BLaER1 (cell line): ENCODE data around the gene CCDC92.

Experiments used
- H3K27ac ChIP-seq: shearing (Covaris generic); formaldehyde crosslinking; 2 replicates; pipeline ENCODE4 v1.8.1; 2022
- H3K27me3 ChIP-seq: shearing (Covaris generic); formaldehyde crosslinking; 2 replicates; pipeline ENCODE4 v1.8.1; 2022
- H3K36me3 ChIP-seq: shearing (Covaris generic); formaldehyde crosslinking; 2 replicates; pipeline ENCODE4 v1.8.1; 2022
- H3K4me1 ChIP-seq: shearing (Covaris generic); formaldehyde crosslinking; 2 replicates; pipeline ENCODE4 v1.8.1; 2022
- H3K4me2 ChIP-seq: shearing (Covaris generic); formaldehyde crosslinking; 2 replicates; pipeline ENCODE4 v1.8.1; 2022
- H3K4me3 ChIP-seq: shearing (Covaris generic); formaldehyde crosslinking; 2 replicates; pipeline ENCODE4 v1.8.1; 2022
- H3K9ac ChIP-seq: shearing (Covaris generic); formaldehyde crosslinking; 2 replicates; pipeline ENCODE4 v1.8.1; 2022
- H3K9me3 ChIP-seq: shearing (Covaris generic); formaldehyde crosslinking; 2 replicates; pipeline ENCODE4 v1.8.1; 2022
- H4K20me1 ChIP-seq: shearing (Covaris generic); formaldehyde crosslinking; 2 replicates; pipeline ENCODE4 v1.8.1; 2022
- Cebpa-rat ChIP-seq: shearing (Covaris generic); IDR thresholded peaks from 2 replicates; pipeline ENCODE4 v1.8.1; 2022

Gene CCDC92

DNA sequence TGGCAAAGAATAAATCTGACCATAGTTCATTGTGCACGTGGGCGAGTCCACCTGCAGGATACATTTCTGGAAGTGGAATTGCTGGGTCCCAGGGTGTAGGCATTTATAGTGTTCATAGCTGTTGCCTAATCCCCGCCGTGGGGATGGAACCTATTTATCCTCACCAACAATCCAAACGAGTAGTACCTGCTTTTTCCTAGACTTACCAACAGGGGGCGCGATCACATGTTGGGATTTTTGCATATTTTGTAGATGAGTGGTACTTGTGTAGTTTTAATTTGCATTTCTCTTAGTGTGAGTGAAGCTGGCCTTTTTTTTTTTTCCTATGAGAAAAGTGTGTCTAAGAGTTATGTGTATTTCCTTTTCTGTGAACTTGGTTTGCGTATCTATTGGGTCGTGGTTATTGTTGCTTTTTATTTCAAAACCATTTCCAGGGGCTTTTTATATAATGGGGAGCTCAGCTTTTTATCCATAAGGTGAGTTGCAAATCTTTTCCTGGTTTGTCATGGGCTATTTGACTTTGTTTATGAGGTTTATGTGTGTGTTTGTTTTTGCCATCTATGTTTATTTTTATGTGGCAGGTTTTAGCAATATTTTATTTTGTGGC is 67.2 kb downstream of the CCDC92 start:
- Histone ChIP-seq H3K4me1 (peaks cover 24% of the 10 kb centered on the region), H3K27ac (no peak overlapping the region), H3K4me3 (no peak overlapping the region), H3K4me2 (no peak overlapping the region), H3K9me3 (no peaks in the 10 kb centered on the region), H3K27me3 (no peaks in the 10 kb centered on the region), H4K20me1 (no peaks in the 10 kb centered on the region), H3K36me3 (no peaks in the 10 kb centered on the region), H3K9ac (no peak overlapping the region)
- no peak for TF ChIP-seq Cebpa-rat

GRCh38 chr12:123903301-123904065 is 69.1 kb downstream of the CCDC92 start:
- Histone ChIP-seq H3K27me3 (no peaks in the 10 kb centered on the region), H4K20me1 (no peaks in the 10 kb centered on the region), H3K36me3 (no peaks in the 10 kb centered on the region), H3K4me1 (peaks cover 16% of the 10 kb centered on the region), H3K9me3 (no peaks in the 10 kb centered on the region), H3K4me3 (no peak overlapping the region), H3K27ac (no peak overlapping the region), H3K9ac (no peak overlapping the region), H3K4me2 (no peak overlapping the region)
- no peak for TF ChIP-seq Cebpa-rat

DNA sequence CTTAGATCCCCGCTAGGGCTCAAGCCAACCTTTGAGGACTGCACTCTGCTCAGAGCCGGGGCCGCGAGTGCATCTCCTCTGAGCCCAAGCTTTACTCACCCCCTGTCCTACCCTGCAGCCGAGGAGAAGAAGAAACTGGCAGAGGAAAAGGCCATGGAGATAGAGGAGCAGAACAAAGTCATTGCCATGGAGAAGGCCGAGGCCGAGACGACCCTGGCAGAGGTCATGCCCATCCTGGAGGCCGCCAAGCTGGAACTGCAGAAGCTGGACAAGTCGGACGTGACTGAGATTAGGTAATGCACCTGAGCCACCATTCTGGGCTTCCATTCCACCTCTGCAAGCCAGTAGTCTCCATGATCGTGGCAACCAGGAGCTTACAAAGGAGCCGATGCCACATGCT is 69.8 kb downstream of the CCDC92 start:
- Histone ChIP-seq H3K4me2 (no peak overlapping the region), H3K9ac (no peak overlapping the region), H3K27ac (no peak overlapping the region), H3K36me3 (no peaks in the 10 kb centered on the region), H3K4me1 (peaks cover 16% of the 10 kb centered on the region), H3K9me3 (no peaks in the 10 kb centered on the region), H4K20me1 (no peaks in the 10 kb centered on the region), H3K27me3 (no peaks in the 10 kb centered on the region), H3K4me3 (no peak overlapping the region)
- TF ChIP-seq Cebpa-rat, result no peak

DNA sequence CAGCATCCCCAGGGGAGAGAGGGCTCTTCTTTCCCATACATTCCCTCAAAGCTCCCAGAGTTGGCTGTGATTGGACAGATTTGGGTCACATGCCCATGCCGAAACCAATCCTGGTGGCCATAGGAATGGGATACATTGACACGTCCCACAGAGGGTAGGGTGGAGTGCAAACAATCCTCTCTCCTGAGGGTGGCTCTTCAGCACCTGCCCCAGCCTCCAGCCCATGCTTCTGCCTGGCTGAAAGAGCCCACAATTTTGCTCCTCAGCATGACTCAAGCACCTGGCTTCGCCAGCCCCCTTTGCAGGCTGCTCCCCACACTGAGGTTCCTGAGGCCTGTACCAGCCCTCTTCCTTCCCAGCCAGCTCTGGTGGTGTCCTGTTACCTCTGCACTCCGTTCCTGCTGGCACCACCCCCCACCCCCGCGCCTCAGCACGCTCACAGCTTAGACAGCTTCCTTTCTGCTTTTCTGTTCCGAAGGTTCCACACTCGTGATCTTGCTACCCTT is 71.7 kb downstream of the CCDC92 start:
- H3K9me3 ChIP-seq, result no peaks in the 10 kb centered on the region
- peak overlapping the region; percentile 43 for H3K4me2 ChIP-seq
- H4K20me1 ChIP-seq, result no peaks in the 10 kb centered on the region
- no peak overlapping the region for H3K4me3 ChIP-seq
- H3K27me3 ChIP-seq, result no peaks in the 10 kb centered on the region
- H3K9ac ChIP-seq, result no peak overlapping the region
- H3K36me3 ChIP-seq, result no peaks in the 10 kb centered on the region
- TF ChIP-seq Cebpa-rat, result no peak
- H3K27ac ChIP-seq, result no peak overlapping the region
- H3K4me1 ChIP-seq, result peaks cover 16% of the 10 kb centered on the region

GRCh38 chr12:123899368-123899767 is 73.3 kb downstream of the CCDC92 start:
- no peaks in the 10 kb centered on the region for H3K27me3 ChIP-seq
- H3K9me3 ChIP-seq, result no peaks in the 10 kb centered on the region
- peaks cover 15% of the 10 kb centered on the region for H3K4me1 ChIP-seq
- no peak overlapping the region for H3K4me2 ChIP-seq
- no peak for TF ChIP-seq Cebpa-rat
- no peak overlapping the region for H3K4me3 ChIP-seq
- no peaks in the 10 kb centered on the region for H3K36me3 ChIP-seq
- H3K27ac ChIP-seq, result no peak overlapping the region
- no peak overlapping the region for H3K9ac ChIP-seq
- no peaks in the 10 kb centered on the region for H4K20me1 ChIP-seq

DNA sequence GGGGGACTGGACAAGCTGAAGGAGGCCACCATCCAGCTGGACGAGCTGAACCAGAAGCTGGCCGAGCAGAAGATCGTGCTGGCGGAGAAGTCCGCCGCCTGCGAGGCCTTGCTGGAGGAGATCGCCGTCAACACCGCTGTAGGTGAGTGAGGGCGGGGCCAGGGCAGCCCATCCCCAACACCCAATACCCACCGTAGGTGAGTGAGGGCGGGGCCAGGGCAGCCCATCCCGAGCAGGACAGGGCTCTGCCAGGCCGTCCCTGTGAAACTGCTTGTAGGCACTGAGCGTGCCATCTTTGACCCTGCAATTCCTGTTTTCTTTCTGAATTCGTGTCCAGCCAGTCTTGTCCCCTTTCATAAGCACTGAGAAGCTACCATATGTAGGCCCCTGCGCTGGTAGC is 74.0 kb downstream of the CCDC92 start:
- no peak overlapping the region for H3K4me3 ChIP-seq
- H3K27me3 ChIP-seq, result no peaks in the 10 kb centered on the region
- no peak for TF ChIP-seq Cebpa-rat
- H3K36me3 ChIP-seq, result no peaks in the 10 kb centered on the region
- no peak overlapping the region for H3K9ac ChIP-seq
- H4K20me1 ChIP-seq, result no peaks in the 10 kb centered on the region
- no peak overlapping the region for H3K4me2 ChIP-seq
- H3K27ac ChIP-seq, result no peak overlapping the region
- H3K4me1 ChIP-seq, result peaks cover 10% of the 10 kb centered on the region
- H3K9me3 ChIP-seq, result no peaks in the 10 kb centered on the region

GRCh38 chr12:123897221-123897620 is 75.4 kb downstream of the CCDC92 start:
- Histone ChIP-seq H3K36me3 (no peaks in the 10 kb centered on the region), H3K9me3 (no peaks in the 10 kb centered on the region), H3K9ac (no peak overlapping the region), H3K4me3 (no peak overlapping the region), H3K4me1 (peaks cover 15% of the 10 kb centered on the region), H3K27ac (no peak overlapping the region), H4K20me1 (no peaks in the 10 kb centered on the region), H3K4me2 (no peak overlapping the region), H3K27me3 (no peaks in the 10 kb centered on the region)
- TF ChIP-seq Cebpa-rat, result no peak

DNA sequence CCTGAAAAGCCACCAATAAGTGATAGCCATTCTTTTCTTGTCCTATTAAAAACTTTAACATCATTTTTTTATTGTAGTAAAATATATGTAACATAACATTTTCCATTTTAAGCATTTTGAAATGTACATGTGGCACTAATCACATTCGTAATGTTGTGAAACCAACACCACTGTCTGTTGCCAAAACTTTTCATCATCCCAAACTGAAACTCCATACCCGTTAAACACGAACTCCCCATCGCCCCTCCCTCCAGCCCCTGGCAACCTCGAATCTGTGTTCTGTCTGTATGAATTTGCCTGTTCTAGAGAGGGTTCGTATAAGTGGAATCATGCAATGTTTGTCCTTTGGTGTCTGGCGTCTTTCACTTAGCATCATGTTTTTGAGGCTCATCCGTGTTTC is 75.9 kb downstream of the CCDC92 start:
- Histone ChIP-seq H3K4me3 (no peak overlapping the region), H3K36me3 (no peaks in the 10 kb centered on the region), H3K4me2 (no peak overlapping the region), H3K4me1 (peaks cover 19% of the 10 kb centered on the region), H3K9me3 (no peaks in the 10 kb centered on the region), H3K27ac (no peak overlapping the region), H3K9ac (no peak overlapping the region), H3K27me3 (no peaks in the 10 kb centered on the region), H4K20me1 (no peaks in the 10 kb centered on the region)
- TF ChIP-seq Cebpa-rat, result no peak

DNA sequence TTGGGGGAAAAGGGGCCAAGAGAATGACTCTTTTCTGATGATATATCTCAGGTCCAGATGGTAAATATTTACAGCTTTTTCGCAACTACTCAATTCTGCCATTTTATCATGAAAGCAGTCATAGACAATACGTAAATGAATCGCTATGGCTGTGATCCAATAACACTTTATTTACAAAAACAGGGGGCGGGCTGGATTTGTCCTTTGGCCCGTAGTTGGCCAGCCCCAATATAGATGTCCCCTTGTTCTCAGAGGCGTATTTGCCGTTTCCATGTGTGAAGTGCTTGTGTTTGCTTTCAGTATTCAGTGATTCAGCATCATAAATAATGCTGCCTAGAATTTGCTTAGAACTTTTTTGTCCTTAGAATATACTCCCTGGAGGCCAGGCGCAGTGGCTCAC is 77.2 kb downstream of the CCDC92 start:
- Histone ChIP-seq H3K27ac (no peak overlapping the region), H4K20me1 (no peaks in the 10 kb centered on the region), H3K9me3 (no peaks in the 10 kb centered on the region), H3K9ac (no peak overlapping the region), H3K4me3 (no peak overlapping the region), H3K4me2 (no peak overlapping the region), H3K27me3 (no peaks in the 10 kb centered on the region), H3K4me1 (peaks cover 23% of the 10 kb centered on the region), H3K36me3 (no peaks in the 10 kb centered on the region)
- no peak for TF ChIP-seq Cebpa-rat

DNA sequence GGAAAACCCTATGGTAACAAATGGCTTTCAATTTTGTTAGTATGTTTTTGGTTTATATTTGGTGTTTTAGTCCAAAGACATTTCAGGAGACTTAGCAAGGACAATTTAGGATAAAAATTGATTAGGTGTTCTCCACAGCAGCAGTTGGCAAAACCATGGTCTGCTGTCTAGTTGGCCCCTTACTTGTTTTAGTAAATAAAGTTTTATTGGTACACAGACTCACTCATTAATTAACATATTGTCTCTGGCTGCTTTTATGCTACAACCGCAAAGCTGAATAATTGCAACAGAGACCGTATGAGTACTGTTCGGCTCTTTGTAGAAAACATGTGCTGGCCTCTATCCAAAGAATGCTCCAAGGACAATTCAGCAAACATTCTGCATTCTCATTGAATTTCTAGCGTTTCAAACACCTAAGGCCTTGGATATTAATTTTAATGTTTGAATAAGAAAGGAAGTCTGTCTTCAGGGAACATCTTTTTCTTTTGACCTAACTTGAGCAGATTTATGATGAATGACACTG is 77.7 kb downstream of the CCDC92 start:
- Histone ChIP-seq H3K27me3 (no peaks in the 10 kb centered on the region), H3K4me3 (no peak overlapping the region), H3K36me3 (no peaks in the 10 kb centered on the region), H3K4me1 (peaks cover 29% of the 10 kb centered on the region), H3K9me3 (no peaks in the 10 kb centered on the region), H3K4me2 (no peak overlapping the region), H4K20me1 (no peaks in the 10 kb centered on the region), H3K9ac (no peak overlapping the region), H3K27ac (no peak overlapping the region)
- no peak for TF ChIP-seq Cebpa-rat
